Naive thymus-derived CD4-positive, alpha-beta T cell (primary cell): ENCODE results near the gene PERM1. TPM values are rescaled to one million over a fixed set of nuclear protein-coding genes. Genes with fewer than 3 reads are reported as not detected.
A peak's percentile ranks its signal among the peaks of the same experiment; 100 is the strongest.

Experiments
- ATAC-seq: fragments of 150-1000 bp; cut with Tn5 transposase; 2 replicates; pipeline ENCODE4 v1.10.0; 2021; ENCODE audit warnings: mild to moderate bottlenecking, moderate library complexity
- CTCF ChIA-PET: fragments of 350-600 bp; sonication (Branson Sonifier 250); formaldehyde crosslinking; loops from one replicate; lab custom pipeline; 2021; ENCODE audit warnings: antibody characterized with exemption; lab: Charles Lee
- POLR2A ChIA-PET: fragments of 350-600 bp; sonication (Branson Sonifier 250); formaldehyde crosslinking; loops from one replicate; lab custom pipeline; 2021; ENCODE audit warnings: antibody characterized with exemption, inconsistent platforms; lab: Charles Lee
- DNase-seq, 9 donors: peaks; one replicate each; pipeline versions ENCODE4 v3.0.0 to v3.0.0-alpha.2; 2020 to 2022; ENCODE audit warnings: mixed read lengths in 1 of 9
- H3K27ac ChIP-seq: one replicate; pipeline ENCODE4 v1.7.0; 2013; ENCODE audit warnings: mild to moderate bottlenecking, low read depth, low read length, moderate library complexity
- H3K27me3 ChIP-seq, 2 donors: one replicate each; pipeline ENCODE4 v1.7.0; 2013; ENCODE audit warnings: low read length in 2 of 2, mild to moderate bottlenecking in 2 of 2, moderate library complexity in 2 of 2; ENCODE audit not compliant: control insufficient read depth in 2 of 2, insufficient read depth in 2 of 2
- H3K36me3 ChIP-seq, 3 experiments: 1 replicate in 2 of 3; 2 replicates in 1 of 3; pipeline ENCODE4 v1.7.0; 2013; ENCODE audit warnings: low read length in 3 of 3, mild to moderate bottlenecking in 3 of 3, moderate library complexity in 1 of 3; ENCODE audit not compliant: insufficient read depth in 3 of 3, control insufficient read depth in 2 of 3
- H3K4me1 ChIP-seq, 2 donors: one replicate each; pipeline ENCODE4 v1.7.0; 2013; ENCODE audit warnings: low read length in 2 of 2, mild to moderate bottlenecking in 2 of 2, moderate library complexity in 1 of 2; ENCODE audit not compliant: control insufficient read depth in 2 of 2, insufficient read depth in 2 of 2
- H3K4me3 ChIP-seq: 2 replicates; pipeline ENCODE4 v1.7.0; 2013; ENCODE audit warnings: mild to moderate bottlenecking, low read length
- H3K9me3 ChIP-seq, 3 experiments: 1 replicate in 2 of 3; 2 replicates in 1 of 3; pipeline ENCODE4 v1.7.0; 2013; ENCODE audit warnings: low read length in 3 of 3; ENCODE audit not compliant: control insufficient read depth in 2 of 3
- H3K27ac Mint-ChIP-seq, 9 donors: one replicate each; pipeline ENCODE4 v1.8.0; 2020 to 2022; ENCODE audit warnings: mixed read lengths in 9 of 9, mild to moderate bottlenecking in 8 of 9, moderate library complexity in 5 of 9, inconsistent platforms in 2 of 9
- H3K27me3 Mint-ChIP-seq, 5 donors: one replicate each; pipeline ENCODE4 v1.8.0; 2021 to 2022; ENCODE audit warnings: mixed read lengths in 5 of 5, mild to moderate bottlenecking in 1 of 5
- H3K36me3 Mint-ChIP-seq, 5 donors: one replicate each; pipeline ENCODE4 v1.8.0; 2020 to 2022; ENCODE audit warnings: mixed read lengths in 5 of 5, mild to moderate bottlenecking in 3 of 5, inconsistent platforms in 1 of 5
- H3K4me1 Mint-ChIP-seq, 7 donors: one replicate each; pipeline ENCODE4 v1.8.0; 2020 to 2022; ENCODE audit warnings: mixed read lengths in 7 of 7, mild to moderate bottlenecking in 3 of 7, inconsistent platforms in 1 of 7
- H3K4me3 Mint-ChIP-seq, 10 donors: one replicate each; pipeline ENCODE4 v1.8.0; 2020 to 2022; ENCODE audit warnings: mild to moderate bottlenecking in 10 of 10, mixed read lengths in 10 of 10, moderate library complexity in 6 of 10, inconsistent platforms in 2 of 10
- H3K9me3 Mint-ChIP-seq, 11 donors: one replicate each; pipeline ENCODE4 v1.8.0; 2020 to 2022; ENCODE audit warnings: mixed read lengths in 11 of 11, mild to moderate bottlenecking in 4 of 11, inconsistent platforms in 1 of 11, moderate library complexity in 1 of 11
- intact Hi-C, 2 donors: fragments of 100-400 bp; cut with micrococcal nuclease; formaldehyde crosslinking; loops; one replicate each; pipeline ENCODE4 v1.15.1; 2023
- polyA plus RNA-seq, 2 donors: library from polyadenylated mRNA; unstranded; fragments of 300-500 nt; fragmentation: Illumina TruSeq; gene quantifications; one replicate each; pipeline ENCODE4 v1.2.3, GENCODE V29; 2021
- total RNA-seq, 6 experiments: library from RNA in 5 of 6; stranded (reverse) in 5 of 6; gene quantifications; 1 replicate in 5 of 6; 2 replicates in 1 of 6; pipeline ENCODE4 v1.2.3 and lab custom pipeline; 2021 to 2026

The PERM1 gene
- total and polyA plus RNA-seq, 7 experiments from 2014 or later = not detected

DNA sequence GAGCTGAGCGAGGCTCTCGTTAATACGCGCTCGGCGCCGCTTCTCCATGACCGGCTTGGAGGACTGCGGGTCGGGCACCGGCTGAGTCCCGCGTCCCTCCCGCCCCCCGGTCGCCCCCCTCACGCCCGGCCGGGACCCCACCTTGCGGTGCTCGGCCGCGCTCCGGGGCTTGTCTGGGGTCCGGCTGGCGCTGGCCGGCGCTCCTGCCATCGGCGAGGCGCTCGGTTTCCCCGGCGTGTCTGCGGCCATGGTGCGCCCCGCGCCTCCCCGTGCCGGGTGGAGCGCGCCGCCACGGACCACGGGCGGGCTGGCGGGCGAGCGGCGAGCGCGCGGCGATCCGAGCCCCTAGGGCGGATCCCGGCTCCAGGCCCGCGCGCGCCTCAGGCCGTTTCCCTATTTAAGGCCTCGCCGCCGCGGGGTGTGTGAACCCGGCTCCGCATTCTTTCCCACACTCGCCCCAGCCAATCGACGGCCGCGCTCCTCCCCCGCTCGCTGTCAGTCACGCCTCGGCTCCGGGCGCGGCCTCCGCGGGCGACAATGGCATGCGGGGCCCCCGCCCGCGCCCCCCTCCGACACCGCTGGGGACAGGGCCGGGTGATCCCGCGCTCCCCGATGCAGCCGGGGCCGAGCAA lies 17.9 kb upstream of the PERM1 start, which contains the start of gene HES4:
Gene HES4 (minus strand): TSS at position 373 of the 632 bp plus-strand sequence. CDS start 124 bp downstream, at position 249.
- Mint-ChIP-seq H3K4me3 (peak within 1 kb of the TSS; percentile 64 to 87 (median 80)), H3K27ac (peak within 1 kb of the TSS in 7 of 9 donors; percentile 46 to 96 (median 90)), H3K27me3 (peaks cover 8 to 54% (median 17%) of the 10 kb centered on the region in 5 donors), H3K36me3 (peaks cover 0 to 1% (median 0%) of the 10 kb centered on the region in 5 donors), H3K9me3 (peaks cover 0 to 1% (median 0%) of the 10 kb centered on the region in 11 donors), H3K4me1 (peaks cover 5 to 31% (median 12%) of the 10 kb centered on the region in 7 donors)
- ATAC-seq = peak; percentile 67
- ChIA-PET POLR2A (no interaction called here), CTCF (interaction anchor here (1.3 kb wide), 1 partner anchor 20 kb away, joined by 3 read pairs; the partner anchor contains the start of gene AGRN)
- Histone ChIP-seq H3K4me3 (peak within 1 kb of the TSS; percentile 42), H3K27me3 (peaks cover 3 to 15% of the 10 kb centered on the region in 2 donors), H3K36me3 (no peaks in the 10 kb centered on the region), H3K27ac (peak within 1 kb of the TSS; percentile 64), H3K9me3 (no peaks in the 10 kb centered on the region), H3K4me1 (peaks cover 12 to 18% of the 10 kb centered on the region in 2 donors)
- DNase-seq = peak; percentile 44 to 76 (median 60)
- intact Hi-C loops = loop anchor here (1.0 kb wide), 2 partner anchors 13 to 19 kb away; partner anchors contain the start of gene ISG15 (in 1 of the 2)

DNA sequence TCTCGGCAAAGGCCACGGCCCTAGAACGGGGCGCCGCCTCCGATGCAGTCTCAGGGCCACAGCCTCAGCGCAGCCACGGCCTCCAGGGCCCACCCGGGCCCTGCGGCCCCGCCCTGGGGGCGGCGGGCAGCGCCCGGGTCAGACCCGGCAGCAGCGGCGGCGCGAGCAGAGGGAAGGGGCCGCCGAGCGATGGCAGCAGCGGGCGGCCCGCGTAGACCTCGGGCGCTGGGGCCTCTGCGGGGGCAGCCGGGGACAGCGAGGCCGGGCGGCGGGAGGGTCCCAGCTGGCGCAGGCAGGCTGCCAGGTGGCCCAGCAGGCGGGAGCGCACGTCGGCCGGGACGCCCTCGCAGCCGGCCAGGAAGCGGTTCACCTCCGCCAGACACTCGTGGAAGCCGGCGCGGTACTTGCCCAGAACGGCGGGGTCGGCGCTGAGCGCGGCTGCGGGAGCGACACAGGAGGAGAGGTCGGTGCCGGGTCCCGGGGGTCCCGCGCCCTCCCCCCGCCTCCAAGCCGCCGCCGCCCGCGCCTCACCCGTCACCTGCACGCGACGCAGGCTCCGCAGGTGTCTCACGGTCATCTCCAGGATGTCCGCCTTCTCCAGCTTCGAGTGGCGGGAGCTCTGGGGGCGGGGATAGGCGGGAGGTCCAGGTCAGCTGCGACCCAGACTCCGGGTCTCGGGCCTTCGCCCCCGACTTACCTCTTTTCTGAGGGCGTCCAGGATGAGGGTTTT lies 17.3 kb upstream of the PERM1 start:
- H3K36me3 Mint-ChIP-seq = peaks cover 0 to 1% (median 0%) of the 10 kb centered on the region in 5 donors
- H3K27ac Mint-ChIP-seq = no peak overlapping the region
- H3K36me3 ChIP-seq = no peaks in the 10 kb centered on the region
- POLR2A ChIA-PET = no interaction called here
- DNase-seq = peak in 4 of 9 donors; percentile 28 to 49 (median 34)
- intact Hi-C loops = no loop called here
- H3K4me1 ChIP-seq = peaks cover 12 to 18% of the 10 kb centered on the region in 2 donors
- CTCF ChIA-PET = interaction anchor here (0.7 to 1.3 kb wide), 2 partner anchors 20 to 76 kb away, joined by 3 read pairs; partner anchors contain the start of gene AGRN
- peak; percentile 19 for ATAC-seq
- peak overlapping the region; percentile 51 for H3K27ac ChIP-seq
- H3K4me3 Mint-ChIP-seq = peak overlapping the region in 8 of 10 donors; percentile 36 to 79 (median 54)
- H3K9me3 Mint-ChIP-seq = no peaks in the 10 kb centered on the region
- H3K4me1 Mint-ChIP-seq = peaks cover 0 to 27% (median 12%) of the 10 kb centered on the region in 7 donors
- no peaks in the 10 kb centered on the region for H3K9me3 ChIP-seq
- peaks cover 3 to 10% of the 10 kb centered on the region in 2 donors for H3K27me3 ChIP-seq
- H3K27me3 Mint-ChIP-seq = peaks cover 3 to 51% (median 12%) of the 10 kb centered on the region in 5 donors
- peak overlapping the region; percentile 37 for H3K4me3 ChIP-seq

DNA sequence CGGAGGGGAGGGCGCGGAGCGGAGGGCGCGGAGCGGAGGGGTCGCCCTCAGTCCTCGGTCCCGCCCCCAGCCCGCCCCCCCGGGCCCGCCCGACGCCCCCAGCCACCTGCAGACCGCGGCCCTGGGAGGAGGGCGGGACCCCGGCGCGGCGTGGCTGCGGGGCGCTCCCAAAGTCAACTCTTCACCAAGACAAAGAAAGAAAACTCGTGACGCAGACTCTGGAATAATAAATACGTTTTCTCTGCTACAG lies 16.8 kb upstream of the PERM1 start:
- CTCF ChIA-PET = interaction anchor here (0.7 kb wide), 1 partner anchor 76 kb away, joined by 3 read pairs; no protein-coding TSS in a partner anchor
- intact Hi-C loops = no loop called here
- Mint-ChIP-seq H3K4me3 (peak overlapping the region in 4 of 10 donors; percentile 42 to 79 (median 52)), H3K27ac (no peak overlapping the region), H3K36me3 (peaks cover 0 to 1% (median 0%) of the 10 kb centered on the region in 5 donors), H3K9me3 (no peaks in the 10 kb centered on the region), H3K27me3 (peaks cover 3 to 51% (median 12%) of the 10 kb centered on the region in 5 donors), H3K4me1 (peaks cover 0 to 27% (median 12%) of the 10 kb centered on the region in 7 donors)
- no peak overlapping the region for H3K27ac ChIP-seq
- H3K4me1 ChIP-seq = peaks cover 12 to 18% of the 10 kb centered on the region in 2 donors
- POLR2A ChIA-PET = no interaction called here
- DNase-seq (peak in 3 of 9 donors; percentile 32 to 49 (median 42)), ATAC-seq (no peak)
- no peaks in the 10 kb centered on the region for H3K36me3 ChIP-seq
- no peaks in the 10 kb centered on the region for H3K9me3 ChIP-seq
- peaks cover 3 to 7% of the 10 kb centered on the region in 2 donors for H3K27me3 ChIP-seq
- H3K4me3 ChIP-seq = no peak overlapping the region

DNA sequence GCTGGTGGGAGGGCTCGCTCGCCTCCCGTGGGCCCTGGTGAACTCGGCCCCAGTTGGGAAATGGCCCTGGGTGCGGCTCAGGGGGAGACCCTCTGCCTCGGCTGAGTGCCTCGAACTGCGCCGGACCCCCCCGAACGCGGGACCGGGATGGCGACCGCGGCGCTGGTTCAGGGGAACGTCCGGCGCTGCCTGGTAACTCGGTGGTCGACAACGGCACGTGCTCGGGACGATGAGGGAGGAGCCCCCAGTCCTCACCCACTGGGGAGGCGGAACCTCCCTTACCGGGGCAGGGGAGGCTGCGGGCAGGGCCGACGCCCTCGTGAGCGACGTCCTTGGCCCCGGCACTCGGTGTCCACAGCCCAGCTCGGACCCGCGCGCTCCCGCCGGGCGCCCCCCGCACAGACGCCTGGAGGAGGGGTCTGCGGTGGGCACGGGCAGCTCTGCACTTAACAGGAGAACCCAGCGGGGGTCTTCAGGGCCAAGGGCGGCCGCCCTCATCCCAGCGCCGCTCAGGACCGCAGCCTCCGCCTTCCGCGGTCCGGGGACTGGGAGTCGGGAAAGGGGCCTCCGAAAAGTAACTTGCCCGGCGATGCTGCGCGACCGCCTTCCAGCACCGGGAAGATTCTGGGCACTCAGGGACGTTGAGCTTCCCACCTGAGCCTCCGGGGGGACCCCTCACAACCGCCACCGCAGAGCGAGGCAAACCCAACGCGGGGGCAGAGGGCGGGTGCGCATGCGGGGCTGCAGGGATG lies 16.3 kb upstream of the PERM1 start:
- intact Hi-C loops = no loop called here
- Mint-ChIP-seq H3K36me3 (peaks cover 0 to 1% (median 0%) of the 10 kb centered on the region in 5 donors), H3K9me3 (no peaks in the 10 kb centered on the region), H3K27ac (no peak overlapping the region), H3K4me3 (peak overlapping the region in 3 of 10 donors; percentile 26 to 79 (median 42)), H3K27me3 (peaks cover 3 to 46% (median 10%) of the 10 kb centered on the region in 5 donors), H3K4me1 (peaks cover 0 to 27% (median 12%) of the 10 kb centered on the region in 7 donors)
- DNase-seq (peak in 3 of 9 donors; percentile 10 to 23 (median 18)), ATAC-seq (no peak)
- ChIA-PET POLR2A (no interaction called here), CTCF (interaction anchor here (1.3 kb wide), 1 partner anchor 16 kb away, joined by 3 read pairs; no protein-coding TSS in a partner anchor)
- no peak overlapping the region for H3K4me3 ChIP-seq
- H3K27me3 ChIP-seq = peaks cover 3 to 7% of the 10 kb centered on the region in 2 donors
- H3K9me3 ChIP-seq = no peaks in the 10 kb centered on the region
- H3K4me1 ChIP-seq = peaks cover 12 to 18% of the 10 kb centered on the region in 2 donors
- H3K27ac ChIP-seq = no peak overlapping the region
- H3K36me3 ChIP-seq = no peaks in the 10 kb centered on the region

DNA sequence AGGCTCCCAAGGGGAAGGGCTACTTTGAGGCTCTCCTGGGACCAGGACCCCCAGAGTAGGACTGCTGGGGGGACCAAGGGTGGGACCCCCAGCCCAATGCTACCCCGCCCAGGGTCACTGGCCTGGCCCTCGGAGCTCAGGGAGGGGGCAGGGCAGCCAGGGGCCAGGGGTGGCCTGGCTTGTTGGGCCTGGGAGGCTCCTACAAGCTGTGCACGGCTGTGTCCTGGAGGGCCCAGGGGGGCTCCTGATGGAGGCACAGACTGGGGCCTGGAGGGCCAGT lies 15.8 kb upstream of the PERM1 start:
- peak overlapping the region in 1 of 10 donors; percentile 46 for H3K4me3 Mint-ChIP-seq
- peaks cover 12 to 18% of the 10 kb centered on the region in 2 donors for H3K4me1 ChIP-seq
- DNase-seq = peak in 2 of 9 donors; percentile 7 to 21
- H3K27me3 ChIP-seq = peaks cover 3 to 7% of the 10 kb centered on the region in 2 donors
- CTCF ChIA-PET = interaction anchor here (0.9 to 1.3 kb wide), 2 partner anchors 15 to 444 kb away, joined by 3 to 7 read pairs; no protein-coding TSS in a partner anchor
- H3K36me3 ChIP-seq = no peaks in the 10 kb centered on the region
- intact Hi-C loops = no loop called here
- H3K36me3 Mint-ChIP-seq = peaks cover 0 to 2% (median 0%) of the 10 kb centered on the region in 5 donors
- peaks cover 0 to 27% (median 12%) of the 10 kb centered on the region in 7 donors for H3K4me1 Mint-ChIP-seq
- H3K27me3 Mint-ChIP-seq = peaks cover 0 to 43% (median 5%) of the 10 kb centered on the region in 5 donors
- ATAC-seq = no peak
- POLR2A ChIA-PET = no interaction called here
- H3K9me3 Mint-ChIP-seq = peaks cover 0 to 4% (median under 1%) of the 10 kb centered on the region in 11 donors
- peaks cover 0 to 2% (median 0%) of the 10 kb centered on the region in 3 experiments for H3K9me3 ChIP-seq
- H3K4me3 ChIP-seq = no peak overlapping the region
- H3K27ac Mint-ChIP-seq = no peak overlapping the region
- H3K27ac ChIP-seq = no peak overlapping the region
